ENCODE measurements around the gene ARHGAP40. TPM values are rescaled to one million over a fixed set of nuclear protein-coding genes. Genes with fewer than 3 reads are reported as not detected.

The ARHGAP40 gene
- total RNA-seq, 1 experiment from 2014 or later: 0.14 TPM

DNA sequence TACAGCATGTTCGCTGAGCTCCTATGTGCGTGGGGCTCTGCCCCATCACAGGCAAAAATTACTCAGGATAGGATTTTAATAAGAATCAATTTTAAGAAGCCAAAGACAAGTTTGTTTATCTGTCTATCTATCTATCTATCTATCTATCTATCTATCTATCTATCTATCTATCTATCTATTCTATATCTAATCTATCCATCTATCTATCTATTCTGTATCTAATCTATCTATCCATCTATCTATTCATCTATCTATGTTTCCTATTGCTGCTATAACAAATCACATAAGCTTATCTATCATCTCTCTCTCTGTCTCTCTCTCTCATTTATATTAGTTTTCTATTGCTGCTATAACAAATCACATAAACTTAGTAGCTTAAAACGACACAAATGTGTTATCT, 1.7 kb downstream of the ARHGAP40 start:
- TF ChIP-seq, protein P1, sequence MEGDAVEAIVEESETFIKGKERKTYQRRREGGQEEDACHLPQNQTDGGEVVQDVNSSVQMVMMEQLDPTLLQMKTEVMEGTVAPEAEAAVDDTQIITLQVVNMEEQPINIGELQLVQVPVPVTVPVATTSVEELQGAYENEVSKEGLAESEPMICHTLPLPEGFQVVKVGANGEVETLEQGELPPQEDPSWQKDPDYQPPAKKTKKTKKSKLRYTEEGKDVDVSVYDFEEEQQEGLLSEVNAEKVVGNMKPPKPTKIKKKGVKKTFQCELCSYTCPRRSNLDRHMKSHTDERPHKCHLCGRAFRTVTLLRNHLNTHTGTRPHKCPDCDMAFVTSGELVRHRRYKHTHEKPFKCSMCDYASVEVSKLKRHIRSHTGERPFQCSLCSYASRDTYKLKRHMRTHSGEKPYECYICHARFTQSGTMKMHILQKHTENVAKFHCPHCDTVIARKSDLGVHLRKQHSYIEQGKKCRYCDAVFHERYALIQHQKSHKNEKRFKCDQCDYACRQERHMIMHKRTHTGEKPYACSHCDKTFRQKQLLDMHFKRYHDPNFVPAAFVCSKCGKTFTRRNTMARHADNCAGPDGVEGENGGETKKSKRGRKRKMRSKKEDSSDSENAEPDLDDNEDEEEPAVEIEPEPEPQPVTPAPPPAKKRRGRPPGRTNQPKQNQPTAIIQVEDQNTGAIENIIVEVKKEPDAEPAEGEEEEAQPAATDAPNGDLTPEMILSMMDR (IDR thresholded peaks at IDR 0.05; ENCODE audit: insufficient read depth in 1 of 2, low read depth in 1 of 2, low read length in 1 of 2, severe bottlenecking in 1 of 2, unreplicated experiment in 1 of 2): no peak
- Histone ChIP-seq H3K27me3 (replicated peaks; ENCODE audit: control insufficient read depth, insufficient read depth, low read length) (no peaks in the 10 kb centered on the region), H3K4me1 (0 out of 2 replicates have a peak, but pooled peaks cover 8% of the 10 kb centered on the region), H3K36me3 (ENCODE audit: control insufficient read depth, insufficient read depth, low read length) (no peaks in the 10 kb centered on the region), H3K4me3 (ENCODE audit: low read depth, low read length) (no peak overlapping the region), H3K9me3 (no peaks in the 10 kb centered on the region)
- BruUV-seq (replicated peaks): no TSS peak
- ChIA-PET CTCF (interaction anchor here (0.6 kb wide), 1 partner anchor 247 kb away, joined by 5 read pairs; no protein-coding TSS in a partner anchor), POLR2A (no interaction called here)
- H3K27ac Mint-ChIP-seq (ENCODE audit: unreplicated experiment): no peak overlapping the region
- no peaks in the 10 kb centered on the region for H3K36me3 Mint-ChIP-seq (ENCODE audit: insufficient read depth, unreplicated experiment)
- no peak for DNase-seq
- peaks cover 7% of the 10 kb centered on the region for H3K4me1 Mint-ChIP-seq (ENCODE audit: low read depth, unreplicated experiment)
- intact Hi-C loops (cut with micrococcal nuclease; ENCODE audit: unreplicated experiment): no loop called here
- no peaks in the 10 kb centered on the region for H3K9me3 Mint-ChIP-seq (ENCODE audit: unreplicated experiment)
- peaks cover 20% of the 10 kb centered on the region for H3K27me3 Mint-ChIP-seq (ENCODE audit: insufficient read depth, unreplicated experiment)
- no peak overlapping the region for H3K4me3 Mint-ChIP-seq (ENCODE audit: unreplicated experiment)

DNA sequence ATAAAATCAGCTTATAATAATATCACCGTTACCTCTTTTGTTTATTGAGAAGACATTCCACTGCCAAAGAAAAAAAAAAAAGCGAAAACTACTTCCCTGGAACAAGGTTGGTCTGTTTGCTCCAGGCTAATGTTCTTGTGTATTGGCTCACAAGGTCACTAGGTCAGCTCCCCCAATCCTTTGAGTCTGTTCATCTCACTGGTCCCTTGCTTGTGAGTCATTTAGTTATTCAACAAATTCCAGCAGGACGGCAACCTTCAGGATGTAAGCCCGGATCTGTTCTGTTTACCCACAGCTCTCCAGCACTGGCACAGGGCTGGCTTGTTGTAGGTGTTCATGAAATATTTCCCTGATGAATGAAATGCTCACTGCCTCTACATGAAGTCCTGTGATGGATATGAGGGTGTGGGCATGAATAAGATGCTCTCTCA, 3.3 kb downstream of the ARHGAP40 start:
- intact Hi-C loops (cut with micrococcal nuclease; ENCODE audit: unreplicated experiment): no loop called here
- POLR2A ChIA-PET: interaction anchor here (1.0 kb wide), 1 partner anchor 170 kb away, joined by 5 read pairs; the partner anchor contains the start of gene SNHG17
- BruUV-seq (replicated peaks): no TSS peak

GRCh38 chr20:38607351-38607750, 5.7 kb downstream of the ARHGAP40 start:
- POLR2A ChIA-PET: no interaction called here
- no peak overlapping the region for H3K27ac Mint-ChIP-seq (ENCODE audit: unreplicated experiment)
- BruUV-seq (replicated peaks): no TSS peak
- H3K4me3 Mint-ChIP-seq (ENCODE audit: unreplicated experiment): no peak overlapping the region
- Histone ChIP-seq H3K4me3 (ENCODE audit: low read depth, low read length) (no peak overlapping the region), H3K9me3 (no peaks in the 10 kb centered on the region), H3K36me3 (ENCODE audit: control insufficient read depth, insufficient read depth, low read length) (no peaks in the 10 kb centered on the region), H3K4me1 (no peaks in the 10 kb centered on the region), H3K27me3 (replicated peaks; ENCODE audit: control insufficient read depth, insufficient read depth, low read length) (no peaks in the 10 kb centered on the region)
- DNase-seq: no peak
- TF ChIP-seq, protein P1 (IDR thresholded peaks at IDR 0.05; ENCODE audit: insufficient read depth in 1 of 2, low read depth in 1 of 2, low read length in 1 of 2, severe bottlenecking in 1 of 2, unreplicated experiment in 1 of 2): no peak
- CTCF ChIA-PET: no interaction called here
- no peaks in the 10 kb centered on the region for H3K36me3 Mint-ChIP-seq (ENCODE audit: insufficient read depth, unreplicated experiment)
- peaks cover 9% of the 10 kb centered on the region for H3K27me3 Mint-ChIP-seq (ENCODE audit: insufficient read depth, unreplicated experiment)
- intact Hi-C loops (cut with micrococcal nuclease; ENCODE audit: unreplicated experiment): no loop called here
- H3K4me1 Mint-ChIP-seq (ENCODE audit: low read depth, unreplicated experiment): no peaks in the 10 kb centered on the region
- no peaks in the 10 kb centered on the region for H3K9me3 Mint-ChIP-seq (ENCODE audit: unreplicated experiment)

More for the DNA sequence above, 3.3 kb downstream of the ARHGAP40 start:
- H3K9me3 Mint-ChIP-seq (ENCODE audit: unreplicated experiment): no peaks in the 10 kb centered on the region
- H3K27me3 Mint-ChIP-seq (ENCODE audit: insufficient read depth, unreplicated experiment): peaks cover 19% of the 10 kb centered on the region
- H3K4me3 Mint-ChIP-seq (ENCODE audit: unreplicated experiment): no peak overlapping the region
- H3K36me3 Mint-ChIP-seq (ENCODE audit: insufficient read depth, unreplicated experiment): no peaks in the 10 kb centered on the region
- Histone ChIP-seq H3K36me3 (ENCODE audit: control insufficient read depth, insufficient read depth, low read length) (no peaks in the 10 kb centered on the region), H3K9me3 (no peaks in the 10 kb centered on the region), H3K27me3 (replicated peaks; ENCODE audit: control insufficient read depth, insufficient read depth, low read length) (no peaks in the 10 kb centered on the region), H3K4me3 (ENCODE audit: low read depth, low read length) (no peak overlapping the region), H3K4me1 (0 out of 2 replicates have a peak, but pooled peaks cover 8% of the 10 kb centered on the region)
- H3K4me1 Mint-ChIP-seq (ENCODE audit: low read depth, unreplicated experiment): peaks cover 7% of the 10 kb centered on the region
- DNase-seq: peak in 1 of 2 experiments; percentile 42
- CTCF ChIA-PET: interaction anchor here (1.1 kb wide), 1 partner anchor 159 kb away, joined by 8 read pairs; no protein-coding TSS in a partner anchor
- TF ChIP-seq, protein P1 (IDR thresholded peaks at IDR 0.05; ENCODE audit: insufficient read depth in 1 of 2, low read depth in 1 of 2, low read length in 1 of 2, severe bottlenecking in 1 of 2, unreplicated experiment in 1 of 2): no peak
- no peak overlapping the region for H3K27ac Mint-ChIP-seq (ENCODE audit: unreplicated experiment)
